Hepatocyte (in vitro differentiated cells): Measurements from ENCODE around the gene ATP5F1D.

Source experiments
- EZH2 ChIP-seq: fragments of 200-600 bp; sonication (generic); IDR thresholded peaks from 2 replicates; pipeline ENCODE4 v1.6.1; 2016; ENCODE audit warnings: antibody characterized with exemption, mild to moderate bottlenecking, borderline replicate concordance
- EZH2phosphoT487 ChIP-seq: fragments of 200-600 bp; sonication (generic); IDR thresholded peaks from one replicate; pipeline ENCODE4 v1.6.1; 2018; ENCODE audit warnings: antibody characterized with exemption, mild to moderate bottlenecking, low read depth, moderate library complexity; ENCODE audit not compliant: unreplicated experiment, severe bottlenecking
- TF ChIP-seq, protein P1 (sequence below): fragments of 200-600 bp; sonication (generic); IDR thresholded peaks from 2 replicates; pipeline ENCODE4 v1.5.1; 2016; ENCODE audit warnings: antibody characterized with exemption, mild to moderate bottlenecking; ENCODE audit not compliant: poor library complexity

DNA sequence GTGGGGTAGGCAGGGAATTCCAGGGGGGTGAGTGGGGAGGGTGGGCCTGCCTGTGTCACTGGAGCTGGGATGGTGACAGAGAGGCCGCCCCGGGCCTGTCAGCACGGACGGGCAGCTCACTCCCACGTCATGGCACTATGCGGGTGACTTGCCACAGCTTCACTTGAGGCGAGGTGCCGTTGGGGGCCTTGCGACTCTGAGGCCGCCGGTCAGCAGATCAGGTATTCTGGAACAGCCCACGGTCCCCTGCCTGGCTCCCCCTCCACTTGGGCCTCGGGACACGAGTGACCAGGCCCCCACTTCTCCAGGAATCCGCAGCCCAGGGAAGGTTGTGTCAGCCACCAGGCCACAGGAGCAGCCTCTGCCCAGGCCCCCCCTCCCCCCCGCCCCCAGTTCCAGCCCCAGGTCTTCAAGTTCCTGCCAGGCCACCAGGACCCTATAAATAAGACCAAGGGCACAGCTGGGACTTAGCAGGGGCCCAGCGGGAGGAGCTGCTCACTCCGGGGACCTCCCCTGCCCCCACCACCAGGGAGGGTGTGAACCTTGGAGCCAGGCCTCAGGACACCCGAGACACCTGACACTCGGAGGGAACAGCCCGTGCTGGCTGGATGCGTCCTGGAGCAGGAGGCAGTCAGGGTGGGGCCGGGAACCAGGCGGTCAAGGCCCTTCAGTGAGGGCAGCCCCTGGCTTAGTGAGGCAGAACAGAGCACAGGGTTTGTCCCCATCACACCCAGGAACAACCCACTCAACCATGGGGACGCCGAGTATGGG is 4.1 kb downstream of the ATP5F1D start:
- TF ChIP-seq EZH2phosphoT487 (no peak), EZH2 (no peak)
- TF ChIP-seq, protein P1, sequence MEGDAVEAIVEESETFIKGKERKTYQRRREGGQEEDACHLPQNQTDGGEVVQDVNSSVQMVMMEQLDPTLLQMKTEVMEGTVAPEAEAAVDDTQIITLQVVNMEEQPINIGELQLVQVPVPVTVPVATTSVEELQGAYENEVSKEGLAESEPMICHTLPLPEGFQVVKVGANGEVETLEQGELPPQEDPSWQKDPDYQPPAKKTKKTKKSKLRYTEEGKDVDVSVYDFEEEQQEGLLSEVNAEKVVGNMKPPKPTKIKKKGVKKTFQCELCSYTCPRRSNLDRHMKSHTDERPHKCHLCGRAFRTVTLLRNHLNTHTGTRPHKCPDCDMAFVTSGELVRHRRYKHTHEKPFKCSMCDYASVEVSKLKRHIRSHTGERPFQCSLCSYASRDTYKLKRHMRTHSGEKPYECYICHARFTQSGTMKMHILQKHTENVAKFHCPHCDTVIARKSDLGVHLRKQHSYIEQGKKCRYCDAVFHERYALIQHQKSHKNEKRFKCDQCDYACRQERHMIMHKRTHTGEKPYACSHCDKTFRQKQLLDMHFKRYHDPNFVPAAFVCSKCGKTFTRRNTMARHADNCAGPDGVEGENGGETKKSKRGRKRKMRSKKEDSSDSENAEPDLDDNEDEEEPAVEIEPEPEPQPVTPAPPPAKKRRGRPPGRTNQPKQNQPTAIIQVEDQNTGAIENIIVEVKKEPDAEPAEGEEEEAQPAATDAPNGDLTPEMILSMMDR, result no peak
